ENCODE results near the gene EML3.

The EML3 gene

DNA sequence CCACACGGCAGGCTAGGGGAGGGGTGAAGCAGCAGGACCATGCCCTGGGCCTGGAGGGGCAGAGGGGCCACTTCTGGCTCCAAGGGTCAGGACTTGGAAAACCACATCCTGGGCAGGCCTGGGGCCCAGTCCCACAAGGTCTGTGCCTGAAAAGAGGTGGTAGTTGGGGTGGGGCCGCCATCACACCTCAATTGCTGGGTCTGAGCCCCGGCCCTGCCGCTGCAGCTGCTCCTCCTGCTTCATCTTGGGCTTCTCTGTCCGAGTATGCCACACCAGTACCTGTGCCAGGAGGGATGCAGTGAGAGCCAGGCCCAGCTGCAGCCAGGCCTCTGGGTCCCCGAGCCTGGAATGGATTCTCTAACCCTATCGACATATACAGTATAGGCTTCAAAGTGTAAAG lies 2.9 kb upstream of the EML3 start:
- TF ChIP-seq POLR2A (IDR thresholded peaks at IDR 0.05; ENCODE audit: low read depth, low read length) (no peak), POLR2AphosphoS5 (IDR thresholded peaks at IDR 0.05; ENCODE audit: low read depth, low read length) (no peak), TAF1 (IDR thresholded peaks at IDR 0.05; ENCODE audit: borderline replicate concordance, low read depth, low read length) (no peak)
- no peak for FAIRE-seq

DNA sequence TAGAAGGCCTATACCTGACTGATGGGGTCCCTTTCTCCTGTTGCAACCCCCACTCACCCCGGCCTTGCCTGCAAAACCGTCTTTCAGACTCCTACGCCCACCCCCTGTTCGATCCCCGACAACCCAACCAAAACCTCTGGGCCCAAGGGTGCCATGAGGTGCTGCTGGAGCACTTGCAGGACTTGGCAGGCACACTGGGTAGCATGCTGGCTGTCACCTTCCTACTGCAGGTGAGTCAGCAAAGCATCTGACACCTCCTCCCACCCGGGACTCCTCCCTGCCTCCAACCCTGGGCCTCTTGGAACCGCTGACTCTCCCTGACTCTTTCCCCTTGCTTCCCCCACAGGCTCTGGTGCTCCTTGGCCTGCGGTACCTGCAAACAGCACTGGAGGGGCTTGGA lies 1.7 kb upstream of the EML3 start:
- no peak for FAIRE-seq
- no peak for DNase-seq (ENCODE audit: insufficient read length)
- no peak for TF ChIP-seq POLR2AphosphoS5 (IDR thresholded peaks at IDR 0.05; ENCODE audit: low read depth, low read length)
- TF ChIP-seq POLR2A (IDR thresholded peaks at IDR 0.05; ENCODE audit: low read depth, low read length): no peak
- no peak for TF ChIP-seq TAF1 (IDR thresholded peaks at IDR 0.05; ENCODE audit: borderline replicate concordance, low read depth, low read length)

More for the DNA sequence above, 2.9 kb upstream of the EML3 start:
- no peak for DNase-seq (ENCODE audit: insufficient read length)

DNA sequence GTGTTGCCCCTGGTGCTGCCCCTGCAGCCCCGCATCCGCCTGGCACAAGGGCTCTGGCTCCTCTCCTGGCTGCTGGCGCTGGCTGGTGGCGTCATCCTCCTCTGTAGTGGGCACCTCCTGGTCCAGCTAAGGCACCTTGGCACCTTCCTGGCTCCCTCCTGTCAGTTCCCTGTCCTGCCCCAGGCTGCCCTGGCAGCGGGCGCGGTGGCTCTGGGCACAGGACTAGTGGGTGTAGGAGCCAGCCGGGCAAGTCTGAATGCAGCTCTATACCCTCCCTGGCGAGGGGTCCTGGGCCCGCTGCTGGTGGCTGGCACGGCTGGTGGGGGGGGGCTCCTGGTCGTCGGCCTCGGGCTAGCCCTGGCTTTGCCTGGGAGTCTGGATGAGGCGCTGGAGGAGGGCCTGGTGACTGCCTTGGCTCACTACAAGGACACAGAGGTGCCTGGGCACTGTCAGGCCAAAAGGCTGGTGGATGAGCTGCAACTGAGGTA lies 760 bp upstream of the EML3 start:
- DNase-seq (ENCODE audit: insufficient read length) (no peak), FAIRE-seq (no peak)
- TF ChIP-seq POLR2A (IDR thresholded peaks at IDR 0.05; ENCODE audit: low read depth, low read length) (no peak), TAF1 (IDR thresholded peaks at IDR 0.05; ENCODE audit: borderline replicate concordance, low read depth, low read length) (no peak), POLR2AphosphoS5 (IDR thresholded peaks at IDR 0.05; ENCODE audit: low read depth, low read length) (no peak)

DNA sequence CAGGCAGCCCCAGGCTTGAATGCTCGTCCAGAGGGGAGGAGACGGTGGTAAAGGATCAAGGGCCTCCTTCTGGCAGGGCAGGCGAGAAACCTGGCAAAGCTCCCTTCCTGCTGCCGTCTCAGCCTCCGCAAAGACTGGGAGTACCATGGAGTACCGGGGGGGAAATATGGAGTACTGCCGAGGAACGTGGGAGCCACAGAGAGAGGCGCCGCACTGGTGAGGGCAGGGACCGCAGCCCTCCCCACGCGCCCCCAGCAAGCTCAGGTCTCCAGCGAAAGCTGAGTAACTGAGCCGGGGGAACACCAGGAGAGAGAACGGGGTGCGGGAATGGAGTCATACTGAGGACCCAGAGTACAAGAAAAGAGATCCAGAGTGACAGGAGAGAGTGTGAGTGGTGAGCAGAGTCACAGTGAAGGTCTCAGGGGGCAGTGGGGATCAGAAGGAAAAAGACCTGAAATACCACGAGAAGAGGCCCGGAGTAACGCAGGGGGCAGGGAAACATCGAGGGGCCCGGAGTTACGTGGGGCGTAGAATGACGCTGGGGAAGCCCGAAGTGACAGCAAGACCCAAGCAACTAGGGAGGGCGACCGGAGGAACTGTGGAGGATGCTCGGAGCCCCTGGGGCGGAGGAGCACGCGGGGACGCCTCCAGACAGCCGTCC lies 740 bp downstream of the EML3 start:
- FAIRE-seq: peak; percentile 79
- peak; percentile 75 for DNase-seq (ENCODE audit: insufficient read length)
- TF ChIP-seq POLR2AphosphoS5 (IDR thresholded peaks at IDR 0.05; ENCODE audit: low read depth, low read length): no peak
- no peak for TF ChIP-seq POLR2A (IDR thresholded peaks at IDR 0.05; ENCODE audit: low read depth, low read length)
- TF ChIP-seq TAF1 (IDR thresholded peaks at IDR 0.05; ENCODE audit: borderline replicate concordance, low read depth, low read length): no peak

DNA sequence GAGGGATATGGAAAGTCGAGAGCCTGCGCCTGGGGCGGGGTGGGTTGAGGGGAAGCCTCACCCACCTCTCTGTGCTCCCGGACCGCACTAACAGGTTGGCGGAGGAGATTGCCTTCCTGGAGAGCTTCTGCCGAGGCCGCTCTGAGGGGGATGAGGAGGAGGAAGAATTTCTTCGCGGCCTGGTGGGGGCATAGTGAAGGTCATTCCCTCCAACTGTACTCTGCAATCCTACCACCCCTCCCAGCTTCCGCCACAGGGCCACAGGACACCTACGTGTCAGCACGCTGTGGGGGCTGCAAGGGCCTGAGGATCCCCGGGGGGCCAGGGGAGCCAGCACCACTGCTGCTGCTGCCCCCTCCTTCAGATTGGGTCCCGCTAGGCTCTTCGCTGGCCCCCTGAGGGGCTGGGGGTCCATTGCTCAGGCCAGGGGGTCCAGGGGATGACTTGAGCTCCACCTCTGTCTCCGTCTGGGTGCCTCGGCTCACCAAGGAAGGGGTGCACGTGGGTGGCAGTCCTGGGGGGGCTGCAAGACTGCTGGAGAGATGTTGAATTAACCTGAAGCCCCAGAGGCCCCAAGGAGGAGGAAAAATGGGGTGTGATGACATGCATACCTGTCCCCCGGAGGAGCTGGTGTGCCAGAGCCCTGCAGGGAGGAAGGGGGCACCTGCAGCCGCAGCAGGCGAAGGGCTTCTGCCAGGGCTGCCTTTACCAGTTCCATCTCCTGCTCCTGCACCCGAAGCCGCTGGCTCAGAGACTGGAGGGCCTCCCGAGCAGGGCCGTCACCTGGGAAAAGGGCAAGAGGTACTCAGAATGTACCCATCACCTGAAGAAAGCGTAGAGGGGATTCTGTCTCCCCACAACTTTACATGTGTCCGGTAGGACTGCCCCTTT lies 1.5 kb downstream of the EML3 start:
- peak; percentile 31 for DNase-seq (ENCODE audit: insufficient read length)
- no peak for FAIRE-seq
- TF ChIP-seq TAF1 (IDR thresholded peaks at IDR 0.05; ENCODE audit: borderline replicate concordance, low read depth, low read length) (no peak), POLR2AphosphoS5 (IDR thresholded peaks at IDR 0.05; ENCODE audit: low read depth, low read length) (no peak), POLR2A (IDR thresholded peaks at IDR 0.05; ENCODE audit: low read depth, low read length) (no peak)

GRCh38 chr11:62610403-62610802 lies 2.2 kb downstream of the EML3 start:
- FAIRE-seq (no peak), DNase-seq (ENCODE audit: insufficient read length) (no peak)
- TF ChIP-seq POLR2A (IDR thresholded peaks at IDR 0.05; ENCODE audit: low read depth, low read length) (no peak), POLR2AphosphoS5 (IDR thresholded peaks at IDR 0.05; ENCODE audit: low read depth, low read length) (no peak), TAF1 (IDR thresholded peaks at IDR 0.05; ENCODE audit: borderline replicate concordance, low read depth, low read length) (no peak)

DNA sequence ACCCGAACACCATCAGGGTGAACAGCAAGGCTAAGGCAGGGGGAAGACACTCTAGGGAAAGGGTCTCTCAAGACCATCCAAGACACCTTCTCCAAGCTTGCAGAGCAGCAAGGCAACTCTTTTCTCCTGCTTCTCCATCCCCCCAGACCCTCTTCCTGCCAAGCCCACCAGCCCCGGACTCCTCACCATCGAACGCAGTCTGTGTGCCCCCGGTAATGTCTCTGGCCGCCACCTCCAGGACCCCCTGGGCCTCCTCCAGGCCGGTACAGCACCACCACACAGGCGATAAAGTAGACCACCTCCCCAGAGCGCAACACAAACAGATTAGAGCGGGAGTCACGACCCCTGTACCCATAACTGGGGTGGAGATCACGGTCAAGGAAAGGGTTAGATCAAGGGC lies 3.8 kb downstream of the EML3 start:
- TF ChIP-seq POLR2A (IDR thresholded peaks at IDR 0.05; ENCODE audit: low read depth, low read length) (no peak), POLR2AphosphoS5 (IDR thresholded peaks at IDR 0.05; ENCODE audit: low read depth, low read length) (no peak), TAF1 (IDR thresholded peaks at IDR 0.05; ENCODE audit: borderline replicate concordance, low read depth, low read length) (no peak)
- DNase-seq (ENCODE audit: insufficient read length): no peak
- no peak for FAIRE-seq

DNA sequence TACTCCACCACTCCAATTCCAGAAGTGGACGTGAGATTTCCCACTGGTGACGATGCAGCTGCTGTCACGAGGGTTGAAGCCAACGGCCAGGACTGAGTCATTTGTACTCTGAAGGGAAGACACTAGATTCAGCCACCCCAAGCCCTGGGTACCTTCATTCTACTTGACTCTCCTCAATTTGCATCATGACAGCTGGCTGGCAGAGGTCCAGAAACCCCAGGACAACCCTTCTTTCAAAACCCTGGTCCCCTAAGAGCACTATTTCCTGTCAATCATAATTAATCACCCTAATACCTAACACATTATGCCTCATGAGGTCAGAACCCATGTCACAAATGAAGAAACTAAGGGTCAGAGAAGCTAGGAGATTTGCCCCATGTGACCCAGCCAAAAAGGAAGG lies 4.9 kb downstream of the EML3 start:
- FAIRE-seq: peak; percentile 66
- DNase-seq (ENCODE audit: insufficient read length): no peak
- TF ChIP-seq TAF1 (IDR thresholded peaks at IDR 0.05; ENCODE audit: borderline replicate concordance, low read depth, low read length) (no peak), POLR2A (IDR thresholded peaks at IDR 0.05; ENCODE audit: low read depth, low read length) (no peak), POLR2AphosphoS5 (IDR thresholded peaks at IDR 0.05; ENCODE audit: low read depth, low read length) (no peak)

GRCh38 chr11:62605902-62606301 lies 6.7 kb downstream of the EML3 start:
- TF ChIP-seq POLR2AphosphoS5 (IDR thresholded peaks at IDR 0.05; ENCODE audit: low read depth, low read length): no peak
- DNase-seq (ENCODE audit: insufficient read length) (no peak), FAIRE-seq (no peak)

- no peak for DNase-seq (ENCODE audit: insufficient read length)
- FAIRE-seq: no peak
- no peak for TF ChIP-seq POLR2A (IDR thresholded peaks at IDR 0.05; ENCODE audit: low read depth, low read length)
- no peak for TF ChIP-seq POLR2AphosphoS5 (IDR thresholded peaks at IDR 0.05; ENCODE audit: low read depth, low read length)
- TF ChIP-seq TAF1 (IDR thresholded peaks at IDR 0.05; ENCODE audit: borderline replicate concordance, low read depth, low read length): no peak
These were observed 7.1 kb downstream of the EML3 start for GRCh38 chr11:62605467-62605866.

DNA sequence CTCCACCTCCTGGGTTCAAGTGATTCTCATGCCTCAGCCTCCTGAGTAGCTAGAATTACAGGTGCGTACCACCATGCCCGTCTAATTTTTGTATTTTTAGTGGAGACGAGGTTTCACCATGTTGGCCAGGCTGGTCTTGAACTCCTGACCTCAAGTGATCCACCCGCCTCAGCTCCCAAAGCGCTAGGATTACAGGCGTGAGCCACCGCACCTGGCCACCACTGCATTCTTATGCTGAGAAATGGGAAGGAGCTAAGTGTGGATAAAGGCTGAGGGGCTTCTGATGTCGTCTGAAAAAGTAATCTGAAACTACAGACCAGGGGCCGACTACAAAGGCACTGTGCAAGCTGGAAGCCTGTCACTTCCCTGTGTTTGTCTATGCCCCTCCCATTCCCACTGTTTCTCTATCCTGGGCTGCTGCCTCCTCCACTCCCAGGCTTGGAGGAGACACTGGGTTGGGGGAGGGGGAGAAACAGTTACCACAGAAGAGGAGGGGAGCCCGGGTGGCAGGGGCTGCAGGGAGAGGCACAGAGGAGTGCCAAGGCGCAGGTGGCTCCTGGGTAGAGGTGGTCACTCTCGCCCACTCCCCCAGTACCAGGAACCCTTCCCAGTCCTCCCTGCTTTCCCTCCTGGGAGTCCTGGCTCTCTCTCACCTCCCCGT lies 8.0 kb downstream of the EML3 start:
- FAIRE-seq (no peak), DNase-seq (ENCODE audit: insufficient read length) (no peak)
- TF ChIP-seq TAF1 (IDR thresholded peaks at IDR 0.05; ENCODE audit: borderline replicate concordance, low read depth, low read length) (no peak), POLR2AphosphoS5 (IDR thresholded peaks at IDR 0.05; ENCODE audit: low read depth, low read length) (no peak), POLR2A (IDR thresholded peaks at IDR 0.05; ENCODE audit: low read depth, low read length) (no peak)

Data from GM12892 (cell line).